Measurements from ENCODE around the gene ANXA1. TPM values are rescaled to one million over a fixed set of nuclear protein-coding genes. Genes with fewer than 3 reads are reported as not detected.

The ANXA1 gene
- total and polyA plus RNA-seq, 9 donors: 67.5 to 472 (median 110) TPM

DNA sequence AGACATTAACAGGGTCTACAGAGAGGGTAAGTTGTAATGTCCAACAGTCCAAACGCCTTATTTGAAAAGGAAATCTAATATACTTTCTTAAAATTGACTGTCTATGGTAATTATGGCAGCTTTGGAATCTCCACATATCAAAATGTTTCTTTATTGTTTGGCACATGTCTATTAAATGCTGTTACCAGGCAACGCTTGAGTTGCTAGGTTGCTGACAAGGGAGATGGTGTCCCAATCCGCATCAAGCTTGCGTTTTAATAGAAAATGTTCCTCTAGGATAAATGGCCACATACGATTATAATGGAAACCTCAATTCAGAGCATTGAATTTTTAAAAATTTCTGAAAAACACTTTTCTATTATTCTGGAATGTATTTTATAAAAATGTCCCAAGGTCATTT, 9.2 kb downstream of the ANXA1 start:
- no peak for DNase-seq
- TF ChIP-seq, protein P1, sequence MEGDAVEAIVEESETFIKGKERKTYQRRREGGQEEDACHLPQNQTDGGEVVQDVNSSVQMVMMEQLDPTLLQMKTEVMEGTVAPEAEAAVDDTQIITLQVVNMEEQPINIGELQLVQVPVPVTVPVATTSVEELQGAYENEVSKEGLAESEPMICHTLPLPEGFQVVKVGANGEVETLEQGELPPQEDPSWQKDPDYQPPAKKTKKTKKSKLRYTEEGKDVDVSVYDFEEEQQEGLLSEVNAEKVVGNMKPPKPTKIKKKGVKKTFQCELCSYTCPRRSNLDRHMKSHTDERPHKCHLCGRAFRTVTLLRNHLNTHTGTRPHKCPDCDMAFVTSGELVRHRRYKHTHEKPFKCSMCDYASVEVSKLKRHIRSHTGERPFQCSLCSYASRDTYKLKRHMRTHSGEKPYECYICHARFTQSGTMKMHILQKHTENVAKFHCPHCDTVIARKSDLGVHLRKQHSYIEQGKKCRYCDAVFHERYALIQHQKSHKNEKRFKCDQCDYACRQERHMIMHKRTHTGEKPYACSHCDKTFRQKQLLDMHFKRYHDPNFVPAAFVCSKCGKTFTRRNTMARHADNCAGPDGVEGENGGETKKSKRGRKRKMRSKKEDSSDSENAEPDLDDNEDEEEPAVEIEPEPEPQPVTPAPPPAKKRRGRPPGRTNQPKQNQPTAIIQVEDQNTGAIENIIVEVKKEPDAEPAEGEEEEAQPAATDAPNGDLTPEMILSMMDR (IDR thresholded peaks at IDR 0.05): no peak
- TF ChIP-seq POLR2A (IDR thresholded peaks at IDR 0.05) (no peak), EP300 (IDR thresholded peaks at IDR 0.05) (no peak)
- Histone ChIP-seq H3K9me3 (no peaks in the 10 kb centered on the region), H3K27ac (no peak overlapping the region), H3K36me3 (no peaks in the 10 kb centered on the region), H3K27me3 (no peaks in the 10 kb centered on the region), H3K4me1 (ENCODE audit: insufficient read depth) (no peaks in the 10 kb centered on the region), H3K4me3 (no peak overlapping the region)
- intact Hi-C loops (cut with DNase I): no loop called here
- WGBS, 3 donors: 95 to 97% (median 97%) methylated on average over 5 of the region's 5 CpGs

DNA sequence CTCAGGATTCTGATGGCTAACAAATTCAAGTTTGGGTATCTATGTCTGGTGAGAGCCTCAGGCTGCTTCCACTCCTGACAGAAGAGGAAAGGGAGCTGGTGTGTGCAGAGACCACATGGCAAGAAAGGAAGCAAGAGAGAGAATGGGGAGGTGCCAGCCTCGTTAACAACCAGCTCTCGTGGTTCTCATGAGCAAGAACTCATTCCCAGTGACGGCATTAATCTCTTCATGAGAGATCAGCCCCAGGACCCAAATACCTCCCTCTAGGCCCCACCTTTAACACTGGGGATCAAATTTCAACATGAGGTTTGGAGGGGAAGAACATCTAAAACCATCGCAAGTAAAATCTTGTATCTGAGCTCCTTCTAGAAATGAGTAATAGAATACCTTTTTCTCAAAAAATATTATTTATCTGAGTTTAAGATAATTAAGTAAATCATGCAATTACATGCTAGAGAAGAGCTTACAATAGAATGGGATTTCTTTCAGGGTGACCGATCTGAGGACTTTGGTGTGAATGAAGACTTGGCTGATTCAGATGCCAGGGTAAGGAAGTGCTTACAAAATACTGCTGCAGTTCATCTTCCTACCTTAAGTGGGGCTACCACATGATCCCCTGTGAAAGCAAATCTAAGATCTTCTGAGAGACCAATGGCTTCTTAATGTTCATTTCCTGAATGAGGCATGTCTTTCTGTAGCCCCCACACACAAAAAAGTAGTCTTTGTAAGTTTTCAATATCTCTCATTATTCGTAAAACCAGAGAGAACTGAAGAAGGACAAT, 11.5 kb downstream of the ANXA1 start:
- Histone ChIP-seq H3K27me3 (no peaks in the 10 kb centered on the region), H3K9me3 (no peaks in the 10 kb centered on the region), H3K36me3 (no peaks in the 10 kb centered on the region), H3K27ac (no peak overlapping the region), H3K4me3 (no peak overlapping the region), H3K4me1 (ENCODE audit: insufficient read depth) (no peaks in the 10 kb centered on the region)
- intact Hi-C loops (cut with DNase I): no loop called here
- 84 to 91% (median 89%) methylated on average over 6 of the region's 6 CpGs for WGBS, 3 donors
- DNase-seq: no peak
- TF ChIP-seq EP300 (IDR thresholded peaks at IDR 0.05) (no peak), POLR2A (IDR thresholded peaks at IDR 0.05) (no peak)
- TF ChIP-seq, protein P1 (IDR thresholded peaks at IDR 0.05): no peak

DNA sequence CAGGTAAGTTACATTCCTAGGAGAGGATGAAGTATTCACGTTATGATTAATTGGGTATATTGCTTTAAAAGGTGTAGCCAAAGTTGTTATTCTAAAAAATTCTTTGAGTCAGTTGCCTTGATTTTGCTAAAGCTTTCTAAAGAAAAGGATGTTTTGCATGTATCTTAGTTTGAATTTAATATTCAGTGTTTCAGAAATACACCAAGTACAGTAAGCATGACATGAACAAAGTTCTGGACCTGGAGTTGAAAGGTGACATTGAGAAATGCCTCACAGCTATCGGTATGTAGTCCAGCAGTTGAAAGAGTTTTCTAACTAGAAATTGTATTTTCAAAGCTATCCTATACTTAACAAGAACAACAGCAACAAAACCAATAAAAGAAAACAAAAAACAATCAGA, 14.2 kb downstream of the ANXA1 start:
- H3K27ac ChIP-seq: no peak overlapping the region
- H3K27me3 ChIP-seq: no peaks in the 10 kb centered on the region
- H3K4me1 ChIP-seq (ENCODE audit: insufficient read depth): no peaks in the 10 kb centered on the region
- H3K36me3 ChIP-seq: no peaks in the 10 kb centered on the region
- TF ChIP-seq EP300 (IDR thresholded peaks at IDR 0.05): no peak
- no peak for TF ChIP-seq POLR2A (IDR thresholded peaks at IDR 0.05)
- TF ChIP-seq, protein P1 (IDR thresholded peaks at IDR 0.05): no peak
- WGBS, 3 donors: 86 to 93% (median 90%) methylated on average over 2 of the region's 2 CpGs
- H3K9me3 ChIP-seq: no peaks in the 10 kb centered on the region
- intact Hi-C loops (cut with DNase I): no loop called here
- DNase-seq: no peak
- no peak overlapping the region for H3K4me3 ChIP-seq

DNA sequence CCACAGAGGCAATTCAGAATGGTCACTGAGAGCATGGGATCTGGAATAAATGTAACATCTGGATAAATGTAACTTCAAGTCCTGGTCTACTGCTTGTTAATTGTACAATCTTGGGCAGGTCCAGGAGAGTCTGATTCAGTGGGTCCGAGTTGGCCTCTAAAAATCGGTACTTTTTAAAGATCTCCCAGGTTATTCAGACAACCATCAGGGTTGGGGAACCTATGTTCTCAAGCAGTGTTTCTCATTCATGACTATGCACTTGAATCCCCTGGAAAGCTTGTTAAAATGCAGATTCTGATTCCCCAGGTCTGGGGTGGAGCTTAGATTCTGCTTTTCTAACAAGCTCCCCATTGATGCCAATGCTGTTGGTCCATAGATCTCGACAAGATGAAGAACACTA, 14.8 kb downstream of the ANXA1 start:
- DNase-seq: no peak
- 98 to 100% (median 98%) methylated on average over 3 of the region's 3 CpGs for WGBS, 3 donors
- H3K4me3 ChIP-seq: no peak overlapping the region
- no peaks in the 10 kb centered on the region for H3K9me3 ChIP-seq
- no peaks in the 10 kb centered on the region for H3K4me1 ChIP-seq (ENCODE audit: insufficient read depth)
- no peaks in the 10 kb centered on the region for H3K36me3 ChIP-seq
- no peak overlapping the region for H3K27ac ChIP-seq
- no peaks in the 10 kb centered on the region for H3K27me3 ChIP-seq
- intact Hi-C loops (cut with DNase I): no loop called here
- TF ChIP-seq, protein P1 (IDR thresholded peaks at IDR 0.05): no peak
- TF ChIP-seq POLR2A (IDR thresholded peaks at IDR 0.05): no peak
- TF ChIP-seq EP300 (IDR thresholded peaks at IDR 0.05): no peak
